LHCN-M2 (cell line): ENCODE results near the gene CDH26. TPM values are rescaled to one million over a fixed set of nuclear protein-coding genes. Genes with fewer than 3 reads are reported as not detected.

Source experiments
- DNase-seq: peaks from one replicate; pipeline ENCODE4 v3.0.0-alpha.2; 2012; ENCODE audit warnings: low read depth
- total RNA-seq: library from RNA; depleted of rRNA; stranded (reverse); fragments of >200 nt; gene quantifications from 2 replicates; pipeline ENCODE4 v1.2.3, GENCODE V29; 2014; rRNA removed

The CDH26 gene
- total RNA-seq, 1 experiment from 2014 or later = 0.06 TPM

DNA sequence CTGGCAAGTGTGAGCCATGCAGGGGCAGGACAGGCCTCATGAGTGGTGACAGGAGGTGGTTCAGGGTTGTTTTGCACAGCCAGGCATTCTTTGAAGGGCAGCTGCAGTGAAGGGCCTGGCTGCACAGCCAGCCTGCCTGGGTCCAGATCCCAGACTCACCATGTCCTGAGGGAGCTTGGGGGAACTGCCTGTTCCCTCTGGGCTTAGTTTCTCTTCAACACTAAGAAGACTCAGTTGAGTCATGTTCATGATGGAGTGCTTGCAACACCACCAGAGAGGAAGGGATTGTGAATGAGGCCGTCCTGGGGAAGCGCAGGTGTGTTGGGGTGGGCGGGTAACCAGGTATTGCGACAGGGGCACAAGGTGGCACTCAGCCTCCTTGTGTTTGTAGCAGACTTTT, 102.4 kb downstream of the CDH26 start:
- DNase-seq = peak; percentile 31

DNA sequence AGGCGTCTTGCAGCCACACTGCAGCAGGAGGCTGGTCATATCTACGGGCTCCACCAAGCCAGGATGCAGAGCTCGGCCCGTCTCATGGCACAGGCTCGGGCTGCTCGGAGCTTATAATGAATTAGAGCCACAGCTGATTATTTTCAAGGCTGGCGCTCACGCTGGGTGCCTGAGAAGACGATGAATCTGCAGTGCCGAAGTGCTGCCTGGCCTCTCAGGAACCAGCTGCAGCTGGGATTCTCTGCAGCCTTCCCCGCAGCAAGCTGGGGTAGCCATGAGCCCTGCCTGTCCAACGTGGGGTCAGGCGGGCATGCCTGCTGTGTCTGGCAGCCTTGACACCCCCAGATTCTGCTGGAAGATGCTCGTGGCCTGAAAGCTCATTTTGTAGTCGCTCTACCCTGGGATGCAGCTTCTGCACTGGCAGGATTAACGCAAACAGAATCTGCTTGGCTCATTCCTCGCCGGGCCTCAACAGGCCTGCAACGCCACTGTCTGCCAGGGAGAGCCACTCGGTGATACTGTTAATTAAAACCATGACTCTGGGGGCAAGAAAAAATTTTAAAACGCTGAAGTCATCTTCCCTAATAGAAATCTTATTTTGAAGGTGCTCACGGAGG, 104.3 kb downstream of the CDH26 start:
- DNase-seq = peak; percentile 23

DNA sequence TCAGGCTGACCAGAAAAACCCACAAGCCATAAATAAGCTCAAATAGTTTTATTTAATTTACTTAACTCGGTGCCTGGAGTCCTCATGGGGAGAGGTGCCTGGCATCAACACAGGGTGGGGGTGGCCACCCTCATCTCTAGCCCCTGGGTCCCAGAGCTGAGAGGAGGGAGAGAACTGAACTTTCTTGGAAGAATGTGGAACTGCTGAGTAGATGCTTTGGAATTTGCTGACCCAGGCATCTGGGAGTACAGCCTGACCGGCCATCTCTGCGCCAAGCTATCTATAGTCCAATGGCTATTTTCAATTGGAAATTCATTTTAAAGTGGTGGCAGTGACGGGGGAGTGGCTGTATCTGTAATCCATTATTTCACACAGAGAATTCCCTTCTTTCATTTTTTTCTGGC, 104.8 kb downstream of the CDH26 start:
- peak; percentile 47 for DNase-seq

DNA sequence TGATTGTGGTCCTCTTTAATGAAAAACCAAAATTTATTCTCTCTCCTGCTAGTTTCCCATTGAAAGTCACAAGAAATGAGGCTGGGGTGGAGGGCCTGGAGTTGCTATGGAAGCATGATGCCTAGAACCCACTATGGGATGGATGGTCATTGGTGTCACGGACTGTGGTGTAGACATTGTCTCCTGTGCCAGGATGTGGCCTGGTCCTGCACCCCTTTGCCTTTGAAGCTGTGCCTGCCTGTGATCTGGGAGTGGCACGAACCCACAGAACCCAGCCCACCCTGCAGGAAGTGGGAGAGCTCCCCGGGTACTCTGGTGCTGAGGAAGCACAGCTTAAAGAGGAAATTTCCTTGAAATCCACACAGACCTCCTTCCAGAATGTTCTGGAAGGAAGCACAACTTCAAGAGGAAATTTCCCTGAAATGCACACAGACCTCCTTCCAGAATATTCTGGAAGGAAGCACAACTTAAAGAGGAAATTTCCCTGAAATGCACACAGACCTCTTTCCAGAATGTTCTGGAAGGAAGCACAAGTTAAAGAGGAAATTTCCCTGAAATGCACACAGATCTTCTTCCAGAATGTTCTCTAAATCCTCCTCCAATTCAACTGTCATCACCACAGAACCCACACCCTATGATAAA, 105.6 kb downstream of the CDH26 start:
- no peak for DNase-seq

Other genes starting within 250 kb of the CDH26 start
- gene SYCP2, start 24.8 kb upstream of the CDH26 start, total RNA-seq = 0.40 and 0.71 TPM in 2 replicates
- 4.3 and 6.3 TPM in 2 replicates for gene PPP1R3D, start 18.1 kb upstream of the CDH26 start, total RNA-seq
- 3.4 and 6.4 TPM in 2 replicates for gene FAM217B, start 18.0 kb upstream of the CDH26 start, total RNA-seq